H1 (cell line): ENCODE measurements around the gene PAK5. TPM values are rescaled to one million over a fixed set of nuclear protein-coding genes. Genes with fewer than 3 reads are reported as not detected.
A peak's percentile ranks its signal among the peaks of the same experiment; 100 is the strongest.

Experiments used
- CTCF ChIA-PET: fragments of 300-600 bp; sonication (Branson Sonifier 250); formaldehyde crosslinking; loops from one replicate; lab custom pipeline; 2021; ENCODE audit not compliant: partially characterized antibody; lab: Charles Lee
- POLR2A ChIA-PET: fragments of 300-600 bp; sonication (Branson Sonifier 250); formaldehyde crosslinking; loops from one replicate; lab custom pipeline; 2021; ENCODE audit warnings: inconsistent platforms; ENCODE audit not compliant: partially characterized antibody; lab: Charles Lee
- DNase-seq, 2 experiments: peaks; one replicate each; pipeline versions ENCODE4 v3.0.0 to v3.0.0-alpha.2; 2010 to 2022; ENCODE audit warnings: low spot score in 2 of 2, low read depth in 1 of 2, mixed read lengths in 1 of 2
- FAIRE-seq: peaks from 2 replicates; lab custom pipeline; 2011; peaks lifted over from hg19 to GRCh38; lab: Jason Lieb, UNC
- H2AFZ ChIP-seq: 2 replicates; pipeline ENCODE4 v1.8.1; 2012; ENCODE audit warnings: low read length, inconsistent platforms
- H2AK5ac ChIP-seq: 2 replicates; pipeline ENCODE4 v1.6.1; 2013; ENCODE audit warnings: low read depth, low read length
- H2BK120ac ChIP-seq: replicated peaks from 2 replicates; pipeline ENCODE3; 2013; ENCODE audit warnings: low read depth, low read length, inconsistent platforms
- H2BK12ac ChIP-seq: 2 replicates; pipeline ENCODE4 v1.6.1; 2013; ENCODE audit warnings: low read depth, low read length
- H2BK15ac ChIP-seq: 2 replicates; pipeline ENCODE4 v1.6.1; 2013; ENCODE audit warnings: low read length
- H2BK20ac ChIP-seq: 2 replicates; pipeline ENCODE4 v1.6.1; 2013; ENCODE audit warnings: low read length
- H2BK5ac ChIP-seq: 2 replicates; pipeline ENCODE4 v1.6.1; 2013; ENCODE audit warnings: low read depth, low read length
- H3K14ac ChIP-seq: 2 replicates; pipeline ENCODE4 v1.6.1; 2013; ENCODE audit warnings: inconsistent platforms; ENCODE audit not compliant: insufficient read length
- H3K18ac ChIP-seq: 2 replicates; pipeline ENCODE4 v1.6.1; 2013; ENCODE audit warnings: low read length; ENCODE audit errors: extremely low read depth
- H3K23ac ChIP-seq: 2 replicates; pipeline ENCODE4 v1.6.1; 2013; ENCODE audit warnings: inconsistent platforms; ENCODE audit not compliant: insufficient read length
- H3K23me2 ChIP-seq: 2 replicates; pipeline ENCODE4 v1.6.1; 2013; ENCODE audit warnings: low read depth, low read length
- H3K27ac ChIP-seq: 2 replicates; pipeline ENCODE4 v1.6.1; 2011; ENCODE audit warnings: low read depth, low read length, inconsistent platforms
- H3K27me3 ChIP-seq, 4 experiments: replicated peaks in 1 of 4; 1 replicate in 1 of 4; 2 replicates in 3 of 4; pipeline versions ENCODE4 v1.6.1 to v1.8.1; 2011 to 2013; ENCODE audit warnings: low read length in 3 of 4, mild to moderate bottlenecking in 3 of 4, inconsistent platforms in 2 of 4, mixed read lengths in 2 of 4, moderate library complexity in 1 of 4; ENCODE audit not compliant: control insufficient read depth in 3 of 4, insufficient read depth in 3 of 4; ENCODE audit errors: extremely low read depth in 1 of 4
- H3K36me3 ChIP-seq, 4 experiments: 2 replicates each; pipeline versions ENCODE4 v1.6.1 to v1.8.1; 2011 to 2013; ENCODE audit warnings: mild to moderate bottlenecking in 4 of 4, low read length in 3 of 4, moderate library complexity in 2 of 4, control low read depth in 1 of 4, inconsistent platforms in 1 of 4; ENCODE audit not compliant: insufficient read depth in 4 of 4, control insufficient read depth in 2 of 4
- H3K4ac ChIP-seq: replicated peaks from 2 replicates; pipeline ENCODE3; 2013; ENCODE audit warnings: low read length, low read depth, mixed read lengths, inconsistent platforms; ENCODE audit not compliant: insufficient read length
- H3K4me1 ChIP-seq, 4 experiments: replicated peaks in 1 of 4; 1 replicate in 1 of 4; 2 replicates in 3 of 4; pipeline versions ENCODE4 v1.6.1 to v1.8.1; 2011 to 2013; ENCODE audit warnings: low read length in 3 of 4, inconsistent platforms in 2 of 4, mixed read lengths in 1 of 4; ENCODE audit not compliant: insufficient read depth in 4 of 4, control insufficient read depth in 3 of 4
- H3K4me2 ChIP-seq, 2 experiments: 2 replicates each; pipeline versions ENCODE4 v1.6.1 to v1.8.1; 2011 to 2013; ENCODE audit warnings: low read depth in 2 of 2, low read length in 2 of 2, control low read depth in 1 of 2, inconsistent platforms in 1 of 2, mild to moderate bottlenecking in 1 of 2; ENCODE audit not compliant: insufficient read depth in 1 of 2
- H3K4me3 ChIP-seq, 4 experiments: fragments of 200-600, 300-600 bp in 1 of 4; sonication (generic), shearing (Covaris generic), sonication (Bioruptor Twin) in 1 of 4; 2 replicates each; pipeline versions ENCODE4 v1.5.1 to v1.8.1; 2011 to 2016; ENCODE audit warnings: low read length in 4 of 4, low read depth in 3 of 4, control low read depth in 2 of 4, inconsistent platforms in 2 of 4, mild to moderate bottlenecking in 2 of 4, mixed read lengths in 1 of 4, moderate library complexity in 1 of 4; ENCODE audit not compliant: insufficient read depth in 2 of 4; ENCODE audit errors: extremely low read depth in 1 of 4
- H3K56ac ChIP-seq: replicated peaks from 2 replicates; pipeline ENCODE3; 2013; ENCODE audit warnings: low read depth, mild to moderate bottlenecking, mixed read lengths, low read length, inconsistent platforms; ENCODE audit not compliant: insufficient read length
- H3K79me1 ChIP-seq: 2 replicates; pipeline ENCODE4 v1.6.1; 2013; ENCODE audit warnings: low read depth, low read length, control low read depth
- H3K79me2 ChIP-seq, 2 experiments: 2 replicates each; pipeline versions ENCODE4 v1.6.1 to v1.8.1; 2012 to 2013; ENCODE audit warnings: low read length in 2 of 2, mild to moderate bottlenecking in 2 of 2, inconsistent platforms in 1 of 2; ENCODE audit not compliant: insufficient read depth in 2 of 2, control insufficient read depth in 1 of 2
- H3K9ac ChIP-seq, 4 experiments: replicated peaks in 1 of 4; 1 replicate in 1 of 4; 2 replicates in 3 of 4; pipeline versions ENCODE4 v1.6.1 to v1.8.1; 2011 to 2013; ENCODE audit warnings: low read depth in 3 of 4, low read length in 3 of 4, control low read depth in 2 of 4, mild to moderate bottlenecking in 2 of 4, moderate library complexity in 2 of 4, inconsistent platforms in 1 of 4; ENCODE audit errors: extremely low read depth in 1 of 4
- H3K9me3 ChIP-seq, 2 experiments: 2 replicates each; pipeline versions ENCODE4 v1.6.1 to v1.8.1; 2012 to 2013; ENCODE audit warnings: mild to moderate bottlenecking in 2 of 2, moderate library complexity in 2 of 2, control low read depth in 1 of 2, inconsistent platforms in 1 of 2, low read depth in 1 of 2, low read length in 1 of 2, mixed read lengths in 1 of 2; ENCODE audit not compliant: insufficient read depth in 2 of 2
- H4K20me1 ChIP-seq, 2 experiments: replicated peaks in 1 of 2; 2 replicates each; pipeline versions ENCODE3 to v1.8.1; 2011 to 2013; ENCODE audit warnings: inconsistent platforms in 2 of 2, low read length in 2 of 2, mild to moderate bottlenecking in 1 of 2; ENCODE audit not compliant: insufficient read depth in 2 of 2, control insufficient read depth in 1 of 2
- H4K5ac ChIP-seq: 2 replicates; pipeline ENCODE4 v1.6.1; 2013; ENCODE audit warnings: low read length, low read depth, mixed read lengths, inconsistent platforms; ENCODE audit not compliant: insufficient read length
- H4K8ac ChIP-seq: 2 replicates; pipeline ENCODE4 v1.8.0; 2013; ENCODE audit warnings: mild to moderate bottlenecking, moderate library complexity, low read length, inconsistent platforms; ENCODE audit not compliant: insufficient read depth; ENCODE audit errors: extremely low read depth
- H4K91ac ChIP-seq: replicated peaks from 2 replicates; pipeline ENCODE3; 2013; ENCODE audit warnings: low read length, mixed read lengths, inconsistent platforms; ENCODE audit not compliant: insufficient read length
- RAD21 ChIP-seq, 2 experiments: IDR thresholded peaks in 1 of 2; conservative IDR thresholded peaks in 1 of 2; 2 replicates each; pipeline ENCODE4 v1.6.1; 2011; ENCODE audit warnings: low read depth in 2 of 2, low read length in 2 of 2, improper control_type of control experiment in 1 of 2, inconsistent platforms in 1 of 2, mild to moderate bottlenecking in 1 of 2, moderate library complexity in 1 of 2
- RNF2 ChIP-seq: fragments of 200-900, 300-1000 bp; sonication (generic); IDR thresholded peaks from 2 replicates; pipeline ENCODE4 v1.7.1; 2016; ENCODE audit warnings: borderline replicate concordance, low read depth, mild to moderate bottlenecking, antibody characterized with exemption, low read length; ENCODE audit not compliant: poor library complexity, severe bottlenecking; ENCODE audit errors: missing control alignments
- SUZ12 ChIP-seq: fragments of 200-600 bp; sonication (generic); IDR thresholded peaks from 2 replicates; pipeline ENCODE4 v1.6.1; 2012; ENCODE audit warnings: mild to moderate bottlenecking, inconsistent platforms, low read length, moderate library complexity, mixed read lengths
- WGBS, 2 experiments: shearing (Covaris generic) in 1 of 2; methylation state at CpG; one replicate each; pipeline versions ENCODE4 v1.1.6 to v1.1.7; 2013 to 2015; ENCODE audit warnings: low lambda C conversion rate in 2 of 2, mixed read lengths in 2 of 2, inconsistent platforms in 1 of 2, low coverage in 1 of 2, missing lambda C conversion rate in 1 of 2; ENCODE audit not compliant: insufficient replicate concordance in 2 of 2, insufficient coverage in 1 of 2, insufficient read length in 1 of 2; ENCODE audit errors: extremely low coverage in 1 of 2, missing lambda C conversion rate in 1 of 2; 5-methylcytosine and 5-hydroxymethylcytosine counted together
- polyA plus RNA-seq, 7 experiments: library from polyadenylated mRNA; depleted of rRNA in 3 of 7; stranded (reverse) in 5 of 7; unstranded in 2 of 7; fragments of >200 nt in 5 of 7; fragments of 200-250 nt in 2 of 7; gene quantifications; 1 replicate in 5 of 7; 2 replicates in 1 of 7; 4 replicates in 1 of 7; pipeline versions ENCODE4 v1.2.1 to v1.2.3, GENCODE V29; 2011 to 2013; ENCODE audit warnings: missing spikeins in 2 of 7, mixed read lengths in 2 of 7
- total RNA-seq: library from RNA; stranded (reverse); fragmentation: NEBNext Ultra II Directional; extraction: Animal tissue kit (Norgen Biotek cat#: 25700); gene quantifications from 2 replicates; pipeline ENCODE4 v1.2.1, GENCODE V29; 2021
- TF ChIP-seq, protein P1 (sequence below), 3 experiments: IDR thresholded peaks; 1 replicate in 2 of 3; 2 replicates in 1 of 3; pipeline versions ENCODE4 v1.5.1 to v1.6.1; 2011; ENCODE audit warnings: low read length in 3 of 3, mild to moderate bottlenecking in 3 of 3, inconsistent platforms in 2 of 3, low read depth in 1 of 3, moderate library complexity in 1 of 3; ENCODE audit not compliant: insufficient read depth in 1 of 3; ENCODE audit errors: control extremely low read depth in 1 of 3

The PAK5 gene
- total and polyA plus RNA-seq, 2 of the 8 experiments (the other 6 are each of a cell fraction or from before 2014, with no cell fraction given): 0.54 to 0.80 TPM

GRCh38 chr20:9517297-9518162 is 321.3 kb downstream of the PAK5 start:
- no peaks in the 10 kb centered on the region for H3K36me3 ChIP-seq
- 43% methylated on average over 8 of the region's 8 CpGs; no CpG with 5 or more reads in 1 of the 2 experiments for WGBS, 2 experiments
- FAIRE-seq: peak; percentile 7
- H2BK120ac ChIP-seq: no peak overlapping the region
- H2BK5ac ChIP-seq: no peak overlapping the region
- H3K56ac ChIP-seq: no peak overlapping the region
- H3K9ac ChIP-seq: no peak overlapping the region
- 0 out of 2 replicates have a peak overlapping the region, but pooled peaks have one; percentile 43 for H2AK5ac ChIP-seq
- H2BK15ac ChIP-seq: no peak overlapping the region
- ChIA-PET POLR2A (interaction anchor here (1.0 to 1.1 kb wide), 2 partner anchors 12 to 56 kb away, joined by 3 to 4 read pairs; no protein-coding TSS in a partner anchor), CTCF (interaction anchor here (1.0 to 10.5 kb wide), 6 partner anchors 13 to 101 kb away, joined by 3 to 79 read pairs (median 5); no protein-coding TSS in a partner anchor)
- peak overlapping the region; percentile 56; the same call in 1 of the 2 replicates for H2BK12ac ChIP-seq
- no peak overlapping the region for H3K18ac ChIP-seq
- no peaks in the 10 kb centered on the region for H3K9me3 ChIP-seq
- no peaks in the 10 kb centered on the region for H4K20me1 ChIP-seq
- no peak overlapping the region for H3K23ac ChIP-seq
- peak overlapping the region in 1 of 4 experiments; percentile 37; a peak in 1 of 8 replicates for H3K4me3 ChIP-seq
- H3K27ac ChIP-seq: no peak overlapping the region
- H2AFZ ChIP-seq: no peak overlapping the region
- peaks cover 14% of the 10 kb centered on the region; the same call in 1 of the 2 replicates for H3K23me2 ChIP-seq
- H4K5ac ChIP-seq: no peak overlapping the region
- no peak overlapping the region; a peak in 1 of 4 replicates for H3K4me2 ChIP-seq
- peaks cover 42 to 83% (median 65%) of the 10 kb centered on the region in 4 experiments for H3K27me3 ChIP-seq
- DNase-seq: no peak
- H3K79me1 ChIP-seq: no peaks in the 10 kb centered on the region
- H4K91ac ChIP-seq: no peak overlapping the region
- H4K8ac ChIP-seq: no peak overlapping the region
- no peak overlapping the region for H2BK20ac ChIP-seq
- H3K79me2 ChIP-seq: no peaks in the 10 kb centered on the region
- no peak overlapping the region for H3K4ac ChIP-seq
- H3K4me1 ChIP-seq: peaks cover 4 to 40% (median 20%) of the 10 kb centered on the region in 4 experiments; a peak in 6 of 7 replicates
- H3K14ac ChIP-seq: no peak overlapping the region
- TF ChIP-seq RNF2: peak; percentile 60
- no peak for TF ChIP-seq SUZ12
- TF ChIP-seq, protein P1, sequence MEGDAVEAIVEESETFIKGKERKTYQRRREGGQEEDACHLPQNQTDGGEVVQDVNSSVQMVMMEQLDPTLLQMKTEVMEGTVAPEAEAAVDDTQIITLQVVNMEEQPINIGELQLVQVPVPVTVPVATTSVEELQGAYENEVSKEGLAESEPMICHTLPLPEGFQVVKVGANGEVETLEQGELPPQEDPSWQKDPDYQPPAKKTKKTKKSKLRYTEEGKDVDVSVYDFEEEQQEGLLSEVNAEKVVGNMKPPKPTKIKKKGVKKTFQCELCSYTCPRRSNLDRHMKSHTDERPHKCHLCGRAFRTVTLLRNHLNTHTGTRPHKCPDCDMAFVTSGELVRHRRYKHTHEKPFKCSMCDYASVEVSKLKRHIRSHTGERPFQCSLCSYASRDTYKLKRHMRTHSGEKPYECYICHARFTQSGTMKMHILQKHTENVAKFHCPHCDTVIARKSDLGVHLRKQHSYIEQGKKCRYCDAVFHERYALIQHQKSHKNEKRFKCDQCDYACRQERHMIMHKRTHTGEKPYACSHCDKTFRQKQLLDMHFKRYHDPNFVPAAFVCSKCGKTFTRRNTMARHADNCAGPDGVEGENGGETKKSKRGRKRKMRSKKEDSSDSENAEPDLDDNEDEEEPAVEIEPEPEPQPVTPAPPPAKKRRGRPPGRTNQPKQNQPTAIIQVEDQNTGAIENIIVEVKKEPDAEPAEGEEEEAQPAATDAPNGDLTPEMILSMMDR (IDR thresholded peaks at IDR 0.05; ENCODE audit: control extremely low read depth in 1 of 3, insufficient read depth in 1 of 3, low read depth in 1 of 3, low read length in 3 of 3): peak in 2 of 3 experiments; percentile 5 to 22; a peak in 1 of 4 replicates
- TF ChIP-seq RAD21 (IDR thresholded peaks at IDR 0.05 in 1 of 2, conservative IDR thresholded peaks at IDR 0.05 in 1 of 2; ENCODE audit: low read depth in 2 of 2, low read length in 2 of 2): peak in 1 of 2 experiments; percentile 20; a peak in 1 of 4 replicates
